NCI-H82 (cell line): ENCODE results near the gene PCIF1.
A peak's percentile ranks its signal among the peaks of the same experiment; 100 is the strongest.
"Not testable (repeated sequence)": the region's sequence is repeated elsewhere in the genome, so short reads cannot be mapped to it uniquely, and the experiment has no call there.

Source experiments
- DNase-seq: peaks from one replicate; lab custom pipeline; 2025; lab: John Stamatoyannopoulos, UW

The PCIF1 gene

GRCh38 chr20:45947110-45947866 lies 12.8 kb downstream of the PCIF1 start:
- no peak for DNase-seq

GRCh38 chr20:45948261-45948733 lies 13.8 kb downstream of the PCIF1 start:
- DNase-seq: no peak

- no peak for DNase-seq
Observed at GRCh38 chr20:45948742-45949541, 14.5 kb downstream of the PCIF1 start.

- peak; percentile 28 for DNase-seq
Observed at GRCh38 chr20:45949542-45950329, 15.3 kb downstream of the PCIF1 start.

GRCh38 chr20:45950330-45950646 lies 15.8 kb downstream of the PCIF1 start:
- DNase-seq: no peak

GRCh38 chr20:45951925-45952834 lies 17.7 kb downstream of the PCIF1 start:
- DNase-seq: no peak

GRCh38 chr20:45952861-45953260 lies 18.4 kb downstream of the PCIF1 start:
- DNase-seq: no peak

GRCh38 chr20:45953672-45954071 lies 19.2 kb downstream of the PCIF1 start:
- no peak for DNase-seq

- not testable (repeated sequence) for DNase-seq
Observed at GRCh38 chr20:45956326-45956725, 21.8 kb downstream of the PCIF1 start.

- no peak for DNase-seq
Observed at GRCh38 chr20:45957021-45957941, 22.8 kb downstream of the PCIF1 start.

GRCh38 chr20:45958593-45958992 lies 24.1 kb downstream of the PCIF1 start:
- DNase-seq: no peak

GRCh38 chr20:45959126-45959525 lies 24.6 kb downstream of the PCIF1 start:
- no peak for DNase-seq

- no peak for DNase-seq
Observed at GRCh38 chr20:45959956-45960630, 25.6 kb downstream of the PCIF1 start.

GRCh38 chr20:45962031-45962755 lies 27.7 kb downstream of the PCIF1 start:
- no peak for DNase-seq

- DNase-seq: peak; percentile 85
Observed at GRCh38 chr20:45963059-45964005, 28.8 kb downstream of the PCIF1 start.

GRCh38 chr20:45964006-45964400 lies 29.5 kb downstream of the PCIF1 start:
- DNase-seq: no peak

GRCh38 chr20:45965169-45966002 lies 30.9 kb downstream of the PCIF1 start:
- DNase-seq: no peak
